Measurements from ENCODE around the gene MPPED2.

DNA sequence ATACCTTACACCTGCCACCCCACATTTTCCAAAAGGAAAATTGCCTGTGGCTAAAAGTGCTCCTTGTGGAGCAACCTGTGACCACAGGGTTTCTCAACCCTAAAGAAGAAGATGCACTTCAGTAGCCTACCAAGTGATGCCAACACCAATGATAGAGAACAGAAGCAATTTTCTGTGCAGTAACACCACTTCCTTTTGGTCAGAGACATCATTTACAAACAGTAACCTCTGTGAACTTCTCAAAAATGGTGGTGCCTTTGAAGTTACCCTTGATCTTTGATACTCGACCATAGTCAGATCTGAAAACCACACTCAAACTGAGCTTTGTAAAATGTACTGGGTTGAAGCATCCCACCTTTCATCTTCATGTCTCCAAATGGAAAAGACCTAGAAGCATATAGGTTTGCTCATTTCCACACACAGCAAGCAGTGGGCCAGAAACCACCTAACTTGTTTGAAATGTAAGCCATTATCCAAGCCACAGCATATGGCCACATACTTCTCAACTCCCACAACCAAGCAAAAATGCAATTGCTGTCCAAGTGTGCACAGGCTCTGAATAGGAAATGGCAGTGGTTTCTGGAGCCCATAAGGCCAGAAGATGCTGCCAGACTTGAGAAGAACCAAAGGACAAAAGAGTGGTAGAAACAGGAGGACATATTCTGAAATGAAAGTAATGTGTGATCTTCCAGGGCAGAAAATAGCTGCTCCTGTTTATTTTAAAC, 24.3 kb downstream of the MPPED2 start:
- TF ChIP-seq POLR2AphosphoS5 (IDR thresholded peaks at IDR 0.05; ENCODE audit: low read depth, low read length) (no peak), SIN3A (IDR thresholded peaks at IDR 0.05; ENCODE audit: borderline replicate concordance, insufficient read depth, low read length) (no peak), FOXP2 (optimal IDR thresholded peaks at IDR 0.05; ENCODE audit: borderline replicate concordance, extremely low read depth, extremely low read length, insufficient read depth) (no peak), TAF1 (IDR thresholded peaks at IDR 0.05; ENCODE audit: borderline replicate concordance, insufficient read depth, low read length) (no peak)
- TF ChIP-seq, protein P1, sequence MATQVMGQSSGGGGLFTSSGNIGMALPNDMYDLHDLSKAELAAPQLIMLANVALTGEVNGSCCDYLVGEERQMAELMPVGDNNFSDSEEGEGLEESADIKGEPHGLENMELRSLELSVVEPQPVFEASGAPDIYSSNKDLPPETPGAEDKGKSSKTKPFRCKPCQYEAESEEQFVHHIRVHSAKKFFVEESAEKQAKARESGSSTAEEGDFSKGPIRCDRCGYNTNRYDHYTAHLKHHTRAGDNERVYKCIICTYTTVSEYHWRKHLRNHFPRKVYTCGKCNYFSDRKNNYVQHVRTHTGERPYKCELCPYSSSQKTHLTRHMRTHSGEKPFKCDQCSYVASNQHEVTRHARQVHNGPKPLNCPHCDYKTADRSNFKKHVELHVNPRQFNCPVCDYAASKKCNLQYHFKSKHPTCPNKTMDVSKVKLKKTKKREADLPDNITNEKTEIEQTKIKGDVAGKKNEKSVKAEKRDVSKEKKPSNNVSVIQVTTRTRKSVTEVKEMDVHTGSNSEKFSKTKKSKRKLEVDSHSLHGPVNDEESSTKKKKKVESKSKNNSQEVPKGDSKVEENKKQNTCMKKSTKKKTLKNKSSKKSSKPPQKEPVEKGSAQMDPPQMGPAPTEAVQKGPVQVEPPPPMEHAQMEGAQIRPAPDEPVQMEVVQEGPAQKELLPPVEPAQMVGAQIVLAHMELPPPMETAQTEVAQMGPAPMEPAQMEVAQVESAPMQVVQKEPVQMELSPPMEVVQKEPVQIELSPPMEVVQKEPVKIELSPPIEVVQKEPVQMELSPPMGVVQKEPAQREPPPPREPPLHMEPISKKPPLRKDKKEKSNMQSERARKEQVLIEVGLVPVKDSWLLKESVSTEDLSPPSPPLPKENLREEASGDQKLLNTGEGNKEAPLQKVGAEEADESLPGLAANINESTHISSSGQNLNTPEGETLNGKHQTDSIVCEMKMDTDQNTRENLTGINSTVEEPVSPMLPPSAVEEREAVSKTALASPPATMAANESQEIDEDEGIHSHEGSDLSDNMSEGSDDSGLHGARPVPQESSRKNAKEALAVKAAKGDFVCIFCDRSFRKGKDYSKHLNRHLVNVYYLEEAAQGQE (IDR thresholded peaks at IDR 0.05; ENCODE audit: insufficient read depth in 1 of 2, low read depth in 2 of 2, low read length in 2 of 2): no peak

All from PFSK-1 (cell line).